IMR-90 (cell line): ENCODE results near the gene G3BP1. TPM values are rescaled to one million over a fixed set of nuclear protein-coding genes. Genes with fewer than 3 reads are reported as not detected.

Experiments
- ATAC-seq: fragments of 200-7000 bp; cut with Tn5 transposase; 2 replicates; pipeline ENCODE4 v1.9.1; 2020; ENCODE audit warnings: low read depth, mild to moderate bottlenecking, moderate library complexity
- BruUV-seq: library from RNA; stranded (reverse); fragments of 400-500 nt; replicated peaks from 2 replicates; lab custom pipeline; 2021; lab: Mats Ljungman, UMichigan
- CTCF ChIA-PET: fragments of 300-600 bp; formaldehyde crosslinking; extraction: SDS; loops from one replicate; lab custom pipeline; 2021; ENCODE audit warnings: antibody characterized with exemption; lab: Yijun Ruan, JAX
- POLR2A ChIA-PET: fragments of 300-600 bp; sonication (Branson Sonifier 250); formaldehyde crosslinking; loops from one replicate; lab custom pipeline; 2022; ENCODE audit warnings: antibody characterized with exemption; ENCODE audit not compliant: unreplicated experiment; lab: Charles Lee
- DNase-seq: peaks from one replicate; pipeline ENCODE4 v3.0.0; 2013
- H2AFZ ChIP-seq: replicated peaks from 2 replicates; pipeline ENCODE3; 2013; ENCODE audit warnings: low read length, mild to moderate bottlenecking; ENCODE audit not compliant: poor library complexity
- H2AK5ac ChIP-seq: 2 replicates; pipeline ENCODE4 v1.6.1; 2013; ENCODE audit warnings: low read depth, low read length, inconsistent platforms
- H2AK9ac ChIP-seq: replicated peaks from 2 replicates; pipeline ENCODE3; 2013; ENCODE audit warnings: mild to moderate bottlenecking, low read depth, low read length, moderate library complexity; ENCODE audit not compliant: poor library complexity
- H2BK120ac ChIP-seq: 2 replicates; pipeline ENCODE4 v1.6.1; 2013; ENCODE audit warnings: low read depth, low read length, inconsistent platforms
- H2BK15ac ChIP-seq: 3 replicates; pipeline ENCODE4 v1.6.1; 2013; ENCODE audit warnings: low read depth, low read length, inconsistent platforms
- H2BK20ac ChIP-seq: 2 replicates; pipeline ENCODE4 v1.6.1; 2013; ENCODE audit warnings: low read depth, mild to moderate bottlenecking, inconsistent platforms, low read length, moderate library complexity
- H2BK5ac ChIP-seq: 2 replicates; pipeline ENCODE4 v1.6.1; 2013; ENCODE audit warnings: mild to moderate bottlenecking, low read depth, low read length, inconsistent platforms; ENCODE audit not compliant: poor library complexity, severe bottlenecking
- H3K14ac ChIP-seq: replicated peaks from 2 replicates; pipeline ENCODE4 v1.6.1; 2013; ENCODE audit warnings: low read depth, low read length, inconsistent platforms
- H3K18ac ChIP-seq: 2 replicates; pipeline ENCODE4 v1.6.1; 2013; ENCODE audit warnings: low read depth, low read length, control low read depth
- H3K23ac ChIP-seq: 2 replicates; pipeline ENCODE4 v1.6.1; 2013; ENCODE audit warnings: low read depth, low read length, inconsistent platforms
- H3K27ac ChIP-seq: 2 replicates; pipeline ENCODE4 v1.5.1; 2013; ENCODE audit warnings: mild to moderate bottlenecking, control low read depth, low read length; ENCODE audit not compliant: insufficient read depth
- H3K27me3 ChIP-seq: 2 replicates; pipeline ENCODE4 v1.6.1; 2013; ENCODE audit warnings: low read length; ENCODE audit not compliant: control insufficient read depth, insufficient read depth
- H3K36me3 ChIP-seq: 2 replicates; pipeline ENCODE4 v1.6.1; 2013; ENCODE audit warnings: low read length, mixed read lengths; ENCODE audit not compliant: control insufficient read depth, insufficient read depth
- H3K4ac ChIP-seq: 2 replicates; pipeline ENCODE4 v1.6.1; 2013; ENCODE audit warnings: low read depth, low read length, inconsistent platforms
- H3K4me1 ChIP-seq: 2 replicates; pipeline ENCODE4 v1.6.1; 2013; ENCODE audit warnings: low read length, mixed read lengths; ENCODE audit not compliant: control insufficient read depth, insufficient read depth
- H3K4me2 ChIP-seq: 2 replicates; pipeline ENCODE4 v1.6.1; 2013; ENCODE audit warnings: low read depth, mild to moderate bottlenecking, control low read depth, low read length, moderate library complexity
- H3K4me3 ChIP-seq: 2 replicates; pipeline ENCODE4 v1.5.1; 2013; ENCODE audit warnings: low read depth, mild to moderate bottlenecking, control low read depth, low read length, moderate library complexity; ENCODE audit not compliant: insufficient read depth
- H3K56ac ChIP-seq: 2 replicates; pipeline ENCODE4 v1.6.1; 2013; ENCODE audit warnings: low read length, inconsistent platforms; ENCODE audit not compliant: insufficient read depth; ENCODE audit errors: extremely low read depth
- H3K79me1 ChIP-seq, 2 experiments: 2 replicates each; pipeline ENCODE4 v1.6.1; 2013; ENCODE audit warnings: low read length in 2 of 2, inconsistent platforms in 1 of 2, low read depth in 1 of 2
- H3K9ac ChIP-seq: 2 replicates; pipeline ENCODE4 v1.6.1; 2013; ENCODE audit warnings: low read depth, low read length, control low read depth
- H3K9me1 ChIP-seq: 2 replicates; pipeline ENCODE4 v1.6.1; 2013; ENCODE audit warnings: low read length, inconsistent platforms; ENCODE audit not compliant: insufficient read depth
- H3K9me3 ChIP-seq: 2 replicates; pipeline ENCODE4 v1.6.1; 2013; ENCODE audit warnings: low read length; ENCODE audit not compliant: control insufficient read depth, insufficient read depth
- H4K20me1 ChIP-seq: 2 replicates; pipeline ENCODE4 v1.6.1; 2013; ENCODE audit warnings: low read length, inconsistent platforms; ENCODE audit not compliant: insufficient read depth
- H4K5ac ChIP-seq: 2 replicates; pipeline ENCODE4 v1.6.1; 2013; ENCODE audit warnings: mild to moderate bottlenecking, low read depth, low read length, control low read depth
- H4K8ac ChIP-seq, 2 experiments: 2 replicates each; pipeline ENCODE4 v1.6.1; 2013; ENCODE audit warnings: low read depth in 2 of 2, low read length in 2 of 2, control low read depth in 1 of 2, inconsistent platforms in 1 of 2
- H4K91ac ChIP-seq: 2 replicates; pipeline ENCODE4 v1.6.1; 2013; ENCODE audit warnings: low read depth, low read length, inconsistent platforms; ENCODE audit not compliant: insufficient read depth
- BHLHE40 ChIP-seq: fragments of 150-350 bp; IDR thresholded peaks from 2 replicates; pipeline ENCODE4 v1.6.1; 2016; ENCODE audit warnings: mild to moderate bottlenecking, low read depth, low read length
- CEBPB ChIP-seq: IDR thresholded peaks from 2 replicates; pipeline ENCODE4 v1.6.1; 2012; ENCODE audit warnings: low read depth, low read length, improper control_type of control experiment
- FOS ChIP-seq: fragments of 150-350 bp; IDR thresholded peaks from 2 replicates; pipeline ENCODE4 v1.6.1; 2016; ENCODE audit warnings: low read depth, low read length
- MAFK ChIP-seq: IDR thresholded peaks from 2 replicates; pipeline ENCODE4 v1.6.1; 2012; ENCODE audit warnings: low read depth, low read length, improper control_type of control experiment
- MAZ ChIP-seq: IDR thresholded peaks from 2 replicates; pipeline ENCODE4 v1.6.1; 2012; ENCODE audit warnings: low read depth, mild to moderate bottlenecking, low read length, improper control_type of control experiment, moderate library complexity, borderline replicate concordance
- MXI1 ChIP-seq: IDR thresholded peaks from 2 replicates; pipeline ENCODE4 v1.6.1; 2012; ENCODE audit warnings: low read depth, mild to moderate bottlenecking, low read length, moderate library complexity, borderline replicate concordance
- NFE2L2 ChIP-seq: fragments of 150-350 bp; IDR thresholded peaks from 2 replicates; pipeline ENCODE4 v1.6.1; 2016; ENCODE audit warnings: low read depth, mild to moderate bottlenecking, low read length
- POLR2A ChIP-seq: IDR thresholded peaks from 2 replicates; pipeline ENCODE4 v1.6.1; 2012; ENCODE audit warnings: mild to moderate bottlenecking, low read depth, low read length
- RFX5 ChIP-seq: IDR thresholded peaks from 2 replicates; pipeline ENCODE4 v1.8.0; 2012; ENCODE audit warnings: low read depth, mild to moderate bottlenecking, low read length, moderate library complexity
- SMC3 ChIP-seq: fragments of 150-350 bp; IDR thresholded peaks from 2 replicates; pipeline ENCODE4 v1.6.1; 2016; ENCODE audit warnings: low read depth, mild to moderate bottlenecking, antibody characterized with exemption, low read length, moderate library complexity
- USF2 ChIP-seq: fragments of 150-350 bp; IDR thresholded peaks from 2 replicates; pipeline ENCODE4 v1.6.1; 2017; ENCODE audit warnings: mild to moderate bottlenecking, antibody characterized with exemption, low read length, low read depth
- WGBS, 2 experiments: methylation state at CpG; one replicate each; pipeline versions ENCODE4 v1.1.5 to v1.1.7; 2013; ENCODE audit warnings: missing lambda C conversion rate in 2 of 2; ENCODE audit not compliant: insufficient read length in 1 of 2; ENCODE audit errors: extremely low coverage in 2 of 2; 5-methylcytosine and 5-hydroxymethylcytosine counted together
- dilution Hi-C: fragments of 300-500 bp; cut with HindIII; formaldehyde crosslinking; loops from one replicate; pipeline ENCODE4 v1.14.3; 2018; ENCODE audit warnings: low sequenced_read_pairs; ENCODE audit not compliant: unreplicated experiment
- in situ Hi-C: fragments of 300-500 bp; cut with MboI; formaldehyde crosslinking; loops from 3 replicates; pipeline ENCODE4 v1.14.3; 2019; ENCODE audit warnings: low sequenced_read_pairs, inconsistent platforms, mixed read lengths
- intact Hi-C: fragments of 100-400 bp; cut with micrococcal nuclease; formaldehyde crosslinking; loops from 2 replicates; pipeline ENCODE4 v1.10.0; 2022
- polyA plus RNA-seq, 3 experiments: library from polyadenylated mRNA; depleted of rRNA; stranded (reverse); fragments of >200 nt; gene quantifications; 2 replicates each; pipeline ENCODE4 v1.2.3, GENCODE V29; 2012; ENCODE audit warnings: low replicate concordance in 1 of 3
- total RNA-seq: library from RNA; depleted of rRNA; stranded (reverse); fragments of >200 nt; gene quantifications from 2 replicates; pipeline ENCODE4 v1.2.3, GENCODE V29; 2012
- TF ChIP-seq, protein P1 (sequence below): fragments of 150-350 bp; IDR thresholded peaks from 2 replicates; pipeline ENCODE4 v1.6.1; 2016; ENCODE audit warnings: low read depth, mild to moderate bottlenecking, low read length, moderate library complexity, borderline replicate concordance

Gene G3BP1
- total and polyA plus RNA-seq, 2 of the 4 experiments (the other 2 are of a cell fraction): 40.2 to 482 TPM

DNA sequence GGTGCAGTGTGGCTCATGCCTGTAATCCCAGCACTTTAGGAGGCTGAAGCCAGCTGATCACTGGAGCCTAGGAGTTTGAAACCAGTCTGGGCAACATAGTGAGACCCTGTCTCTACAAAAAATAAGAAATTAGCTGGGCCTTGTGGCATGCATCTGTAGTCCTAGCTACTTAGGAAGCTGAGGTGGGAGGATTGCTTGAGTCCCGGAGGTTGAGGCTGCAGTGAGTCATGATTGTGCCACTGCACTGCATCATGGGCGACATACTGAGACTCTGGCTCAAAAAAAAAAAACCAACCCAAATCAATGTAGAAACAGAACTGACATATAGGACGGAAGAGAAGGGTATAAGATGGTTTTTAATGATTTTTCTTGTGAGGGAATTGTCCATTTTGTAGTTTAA, 27.7 kb downstream of the G3BP1 start:
- H2AK5ac ChIP-seq: no peak overlapping the region
- no peak overlapping the region for H2BK20ac ChIP-seq
- intact Hi-C loops: no loop called here
- H3K23ac ChIP-seq: no peak overlapping the region
- peaks cover 3% of the 10 kb centered on the region for H3K9me1 ChIP-seq
- H3K36me3 ChIP-seq: peaks cover 50% of the 10 kb centered on the region
- no peak overlapping the region for H3K56ac ChIP-seq
- H2BK120ac ChIP-seq: no peak overlapping the region
- DNase-seq (peak; percentile 51), ATAC-seq (peak; percentile 50; the same call in 1 of the 2 replicates)
- H3K14ac ChIP-seq: no peak overlapping the region
- no peak overlapping the region for H3K18ac ChIP-seq
- no peak overlapping the region for H3K4ac ChIP-seq
- H3K79me1 ChIP-seq: peaks cover 19 to 49% of the 10 kb centered on the region in 2 experiments
- no peak overlapping the region for H3K9ac ChIP-seq
- peaks cover 33% of the 10 kb centered on the region for H4K20me1 ChIP-seq
- no peak overlapping the region for H3K27ac ChIP-seq
- in situ Hi-C loops: no loop called here
- no CpG with 5 or more reads among the region's 3 CpGs for WGBS, 2 experiments
- no peak overlapping the region for H2BK5ac ChIP-seq
- POLR2A ChIA-PET: no interaction called here
- no peak for TF ChIP-seq CEBPB
- no peak for TF ChIP-seq SMC3
- TF ChIP-seq MAFK: no peak
- no peak for TF ChIP-seq NFE2L2
- TF ChIP-seq RFX5: no peak
- no peak for TF ChIP-seq USF2
- no peak for TF ChIP-seq MAZ
- TF ChIP-seq POLR2A: no peak
- TF ChIP-seq MXI1: no peak
- TF ChIP-seq FOS: no peak
- no peak for TF ChIP-seq BHLHE40
- TF ChIP-seq, protein P1, sequence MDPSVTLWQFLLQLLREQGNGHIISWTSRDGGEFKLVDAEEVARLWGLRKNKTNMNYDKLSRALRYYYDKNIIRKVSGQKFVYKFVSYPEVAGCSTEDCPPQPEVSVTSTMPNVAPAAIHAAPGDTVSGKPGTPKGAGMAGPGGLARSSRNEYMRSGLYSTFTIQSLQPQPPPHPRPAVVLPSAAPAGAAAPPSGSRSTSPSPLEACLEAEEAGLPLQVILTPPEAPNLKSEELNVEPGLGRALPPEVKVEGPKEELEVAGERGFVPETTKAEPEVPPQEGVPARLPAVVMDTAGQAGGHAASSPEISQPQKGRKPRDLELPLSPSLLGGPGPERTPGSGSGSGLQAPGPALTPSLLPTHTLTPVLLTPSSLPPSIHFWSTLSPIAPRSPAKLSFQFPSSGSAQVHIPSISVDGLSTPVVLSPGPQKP: no peak
- H3K4me2 ChIP-seq: no peak overlapping the region
- CTCF ChIA-PET: interaction anchor here (0.7 to 1.1 kb wide), 3 partner anchors 8 to 16 kb away, joined by 3 read pairs; no protein-coding TSS in a partner anchor
- H3K9me3 ChIP-seq: no peaks in the 10 kb centered on the region
- H3K4me1 ChIP-seq: peaks cover 1% of the 10 kb centered on the region; the same call in 1 of the 2 replicates
- H2AK9ac ChIP-seq: no peak overlapping the region
- H4K91ac ChIP-seq: no peak overlapping the region
- H4K5ac ChIP-seq: no peak overlapping the region
- BruUV-seq: no TSS peak
- H3K4me3 ChIP-seq: no peak overlapping the region
- H3K27me3 ChIP-seq: no peaks in the 10 kb centered on the region
- no peak overlapping the region for H2BK15ac ChIP-seq
- no peak overlapping the region for H2AFZ ChIP-seq
- dilution Hi-C loops: no loop called here
- no peak overlapping the region for H4K8ac ChIP-seq
